Endodermal cell (in vitro differentiated cells): ENCODE results near the gene QSOX1. TPM values are rescaled to one million over a fixed set of nuclear protein-coding genes. Genes with fewer than 3 reads are reported as not detected.

Experiments used
- DNase-seq: peaks from one replicate; pipeline ENCODE4 v3.0.0-alpha.2; 2017
- H3K27ac ChIP-seq: 2 replicates; pipeline ENCODE4 v1.5.1; 2013; ENCODE audit warnings: mild to moderate bottlenecking, low read depth, low read length, moderate library complexity
- H3K27me3 ChIP-seq: 2 replicates; pipeline ENCODE4 v1.6.1; 2013; ENCODE audit warnings: mild to moderate bottlenecking, low read length, moderate library complexity; ENCODE audit not compliant: insufficient read depth, control insufficient read depth, poor library complexity, severe bottlenecking
- H3K36me3 ChIP-seq: 2 replicates; pipeline ENCODE4 v1.7.0; 2013; ENCODE audit warnings: mild to moderate bottlenecking, low read length, moderate library complexity; ENCODE audit not compliant: control insufficient read depth, insufficient read depth
- H3K4me1 ChIP-seq: one replicate; pipeline ENCODE4 v1.7.0; 2013; ENCODE audit warnings: low read length; ENCODE audit not compliant: control insufficient read depth, insufficient read depth
- H3K4me3 ChIP-seq: 2 replicates; pipeline ENCODE4 v1.5.1; 2013; ENCODE audit warnings: mild to moderate bottlenecking, low read length, moderate library complexity
- H3K9ac ChIP-seq: 2 replicates; pipeline ENCODE4 v1.6.1; 2013; ENCODE audit warnings: mild to moderate bottlenecking, low read length, moderate library complexity; ENCODE audit not compliant: poor library complexity, severe bottlenecking; ENCODE audit errors: extremely low read depth
- H3K9me3 ChIP-seq: 2 replicates; pipeline ENCODE4 v1.6.1; 2013; ENCODE audit warnings: mild to moderate bottlenecking, low read length, moderate library complexity; ENCODE audit not compliant: control insufficient read depth
- H3K27ac Mint-ChIP-seq: 2 replicates; pipeline ENCODE4 v1.8.0; 2020; ENCODE audit warnings: mixed read lengths
- H3K27me3 Mint-ChIP-seq: 2 replicates; pipeline ENCODE4 v1.8.0; 2021; ENCODE audit warnings: mild to moderate bottlenecking, mixed read lengths; ENCODE audit not compliant: insufficient read depth
- H3K36me3 Mint-ChIP-seq: 2 replicates; pipeline ENCODE4 v1.8.0; 2020; ENCODE audit warnings: low read depth, mixed read lengths
- H3K4me1 Mint-ChIP-seq: 2 replicates; pipeline ENCODE4 v1.8.0; 2020; ENCODE audit warnings: mixed read lengths
- H3K4me3 Mint-ChIP-seq: 2 replicates; pipeline ENCODE4 v1.8.0; 2020; ENCODE audit warnings: mild to moderate bottlenecking, moderate library complexity, mixed read lengths
- H3K9me3 Mint-ChIP-seq: 2 replicates; pipeline ENCODE4 v1.8.0; 2020; ENCODE audit warnings: mild to moderate bottlenecking, mixed read lengths
- CTCF ChIP-seq: fragments of 200-600 bp; sonication (generic); conservative IDR thresholded peaks from 2 replicates; pipeline ENCODE4 v1.5.0; 2021; ENCODE audit warnings: antibody characterized with exemption, mild to moderate bottlenecking
- WGBS, 2 experiments: methylation state at CpG; one replicate each; pipeline versions ENCODE4 v1.1.5 to v1.1.7; 2013; ENCODE audit warnings: missing lambda C conversion rate in 2 of 2, mixed read lengths in 1 of 2; ENCODE audit not compliant: insufficient coverage in 1 of 2, insufficient read length in 1 of 2; 5-methylcytosine and 5-hydroxymethylcytosine counted together
- total RNA-seq, 2 donors: library from RNA; stranded (reverse); fragmentation: NEBNext Ultra II Directional in 1 of 2; extraction: Animal tissue kit (Norgen Biotek cat#: 25700) in 1 of 2; gene quantifications; 2 replicates in 1 of 2; 3 replicates in 1 of 2; pipeline ENCODE4 v1.2.1, GENCODE V29; 2021

Gene QSOX1
- total RNA-seq, 2 donors from 2014 or later = 77.9 to 116 TPM

DNA sequence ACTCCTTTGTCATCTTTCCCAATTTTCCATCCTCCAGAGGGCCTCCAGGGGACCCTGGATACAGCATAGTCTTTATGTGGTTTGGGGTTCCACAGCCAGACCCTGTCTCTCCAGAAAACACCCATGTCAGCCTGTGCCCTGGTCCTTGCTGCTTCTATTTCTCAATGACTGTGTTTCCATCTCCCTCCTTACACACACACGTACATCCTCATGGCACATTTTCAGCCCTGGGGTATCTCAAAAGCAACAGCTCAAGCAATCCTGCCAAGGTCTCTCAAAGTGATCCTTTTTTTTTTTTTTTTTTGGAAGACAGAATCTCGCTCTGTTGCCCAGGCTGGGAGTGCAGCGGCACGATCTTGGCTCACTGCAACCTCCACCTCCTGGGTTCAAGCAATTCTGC lies 22.3 kb downstream of the QSOX1 start:
- Histone ChIP-seq H3K9ac (no peak overlapping the region), H3K27me3 (no peaks in the 10 kb centered on the region), H3K9me3 (no peaks in the 10 kb centered on the region), H3K4me1 (no peaks in the 10 kb centered on the region), H3K27ac (no peak overlapping the region), H3K4me3 (no peak overlapping the region), H3K36me3 (peaks cover 15% of the 10 kb centered on the region)
- no peak for TF ChIP-seq CTCF
- DNase-seq = no peak
- Mint-ChIP-seq H3K36me3 (peaks cover 2% of the 10 kb centered on the region), H3K27ac (no peak overlapping the region), H3K9me3 (no peaks in the 10 kb centered on the region), H3K4me1 (no peaks in the 10 kb centered on the region), H3K4me3 (no peak overlapping the region), H3K27me3 (no peaks in the 10 kb centered on the region)
- WGBS, 2 experiments = 94 to 100% methylated on average over 1 to 4 of the region's 4 CpGs

GRCh38 chr1:180177931-180178330 lies 23.3 kb downstream of the QSOX1 start:
- TF ChIP-seq CTCF = no peak

DNA sequence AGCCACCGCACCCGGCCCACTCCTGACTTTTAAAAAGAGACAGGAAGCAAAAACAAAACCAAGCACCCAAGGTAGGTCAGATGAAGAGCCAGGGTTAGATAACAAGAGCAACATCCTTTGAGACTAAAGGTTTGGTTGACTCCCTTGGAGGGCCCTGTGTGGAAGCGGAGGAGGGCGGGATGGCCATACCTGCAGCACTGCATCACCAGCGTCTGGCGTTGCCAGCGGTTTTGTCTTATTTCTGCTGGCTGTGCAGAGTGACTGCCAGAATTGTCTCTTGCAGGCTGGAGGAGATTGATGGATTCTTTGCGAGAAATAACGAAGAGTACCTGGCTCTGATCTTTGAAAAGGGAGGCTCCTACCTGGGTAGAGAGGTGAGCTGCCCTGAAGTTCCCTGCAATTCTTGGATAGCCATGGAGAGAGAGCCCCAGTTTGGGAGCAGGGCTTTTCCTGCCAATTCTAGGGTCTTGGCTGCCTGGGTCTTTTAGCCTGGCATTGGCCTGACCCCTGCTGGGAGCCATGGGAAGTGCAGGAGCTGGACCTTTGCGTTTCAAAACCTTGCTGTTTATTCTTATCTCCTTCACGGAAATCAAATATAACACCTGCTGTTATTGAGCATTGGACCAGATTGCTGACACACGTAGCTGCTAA lies 24.0 kb downstream of the QSOX1 start:
- TF ChIP-seq CTCF = peak; percentile 96

More at GRCh38 chr1:180177931-180178330, 23.3 kb downstream of the QSOX1 start:
- H3K9me3 ChIP-seq = no peaks in the 10 kb centered on the region
- 92 to 100% methylated on average over 3 to 4 of the region's 4 CpGs for WGBS, 2 experiments
- no peaks in the 10 kb centered on the region for H3K4me1 ChIP-seq
- no peaks in the 10 kb centered on the region for H3K9me3 Mint-ChIP-seq
- H3K27ac ChIP-seq = no peak overlapping the region
- H3K27ac Mint-ChIP-seq = no peak overlapping the region
- H3K4me3 ChIP-seq = no peak overlapping the region
- H3K36me3 Mint-ChIP-seq = peaks cover 7% of the 10 kb centered on the region
- no peak overlapping the region for H3K9ac ChIP-seq
- no peaks in the 10 kb centered on the region for H3K4me1 Mint-ChIP-seq
- H3K4me3 Mint-ChIP-seq = no peak overlapping the region
- no peaks in the 10 kb centered on the region for H3K27me3 Mint-ChIP-seq
- DNase-seq = no peak
- H3K36me3 ChIP-seq = peaks cover 15% of the 10 kb centered on the region
- H3K27me3 ChIP-seq = no peaks in the 10 kb centered on the region

More for the DNA sequence above, 24.0 kb downstream of the QSOX1 start:
- DNase-seq = peak; percentile 92
- Mint-ChIP-seq H3K9me3 (no peaks in the 10 kb centered on the region), H3K27ac (no peak overlapping the region), H3K36me3 (peaks cover 7% of the 10 kb centered on the region), H3K27me3 (no peaks in the 10 kb centered on the region), H3K4me3 (no peak overlapping the region), H3K4me1 (no peaks in the 10 kb centered on the region)
- Histone ChIP-seq H3K4me3 (no peak overlapping the region), H3K9ac (no peak overlapping the region), H3K4me1 (no peaks in the 10 kb centered on the region), H3K9me3 (no peaks in the 10 kb centered on the region), H3K27me3 (no peaks in the 10 kb centered on the region), H3K27ac (no peak overlapping the region), H3K36me3 (peaks cover 15% of the 10 kb centered on the region)
- WGBS, 2 experiments = 78 to 83% methylated on average over 12 of the region's 12 CpGs
